Ascending aorta (tissue), 2 donors: ENCODE results near the gene ZBTB16. TPM values are rescaled to one million over a fixed set of nuclear protein-coding genes. Genes with fewer than 3 reads are reported as not detected.

Experiments
- DNase-seq, 2 donors: peaks; one replicate each; pipeline ENCODE4 v3.0.0-alpha.2; 2019; ENCODE audit warnings: low spot score in 2 of 2
- H3K27ac ChIP-seq, 2 donors: fragments of 200-600 bp; sonication (generic); one replicate each; pipeline ENCODE4 v1.5.1; 2016 to 2017; ENCODE audit warnings: mild to moderate bottlenecking in 1 of 2
- H3K27me3 ChIP-seq: fragments of 200-600 bp; sonication (generic); one replicate; pipeline ENCODE4 v1.5.1; 2017
- H3K36me3 ChIP-seq, 2 donors: fragments of 200-600 bp; sonication (generic); one replicate each; pipeline ENCODE4 v1.5.1; 2016
- H3K4me1 ChIP-seq, 2 donors: fragments of 200-600 bp; sonication (generic); one replicate each; pipeline ENCODE4 v1.5.1; 2016 to 2017; ENCODE audit warnings: mild to moderate bottlenecking in 1 of 2
- H3K4me3 ChIP-seq, 2 donors: fragments of 200-600 bp; sonication (generic); one replicate each; pipeline ENCODE4 v1.5.1; 2016 to 2017; ENCODE audit warnings: mild to moderate bottlenecking in 1 of 2
- H3K9me3 ChIP-seq, 2 donors: fragments of 200-600 bp; sonication (generic); one replicate each; pipeline ENCODE4 v1.5.1; 2016
- CTCF ChIP-seq, 3 experiments: fragments of 200-600 bp in 2 of 3; fragments of 450-650 bp in 1 of 3; sonication (generic) in 2 of 3; IDR thresholded peaks; one replicate each; pipeline ENCODE4 v1.5.1; 2016 to 2019; ENCODE audit warnings: antibody characterized with exemption in 3 of 3, mild to moderate bottlenecking in 1 of 3, moderate library complexity in 1 of 3
- intact Hi-C: fragments of 100-400 bp; cut with DNase I; formaldehyde crosslinking; loops from one replicate; pipeline ENCODE4 v1.15.1; 2023
- total RNA-seq: library from RNA; depleted of rRNA; stranded (reverse); fragments of >200 nt; gene quantifications from one replicate; pipeline ENCODE4 v1.1.0, GENCODE V29; 2016

Gene ZBTB16
- total RNA-seq, 1 donor from 2014 or later, result 344 TPM

- H3K36me3 ChIP-seq, result peaks cover 6 to 22% of the 10 kb centered on the region in 2 donors
- no peak overlapping the region for H3K4me3 ChIP-seq
- peaks cover 50 to 94% of the 10 kb centered on the region in 2 donors for H3K4me1 ChIP-seq
- H3K9me3 ChIP-seq, result no peaks in the 10 kb centered on the region
- TF ChIP-seq CTCF (IDR thresholded peaks at IDR 0.05), result no peak
- peak overlapping the region; percentile 92 to 99 for H3K27ac ChIP-seq
- H3K27me3 ChIP-seq, result no peaks in the 10 kb centered on the region
- intact Hi-C loops, result loop anchor here (2.0 to 5.0 kb wide), 2 partner anchors 13 to 65 kb away; no protein-coding TSS in a partner anchor
- no peak for DNase-seq
Measured at GRCh38 chr11:114147375-114148012, 88.0 kb downstream of the ZBTB16 start.

GRCh38 chr11:114148013-114148382 lies 88.5 kb downstream of the ZBTB16 start:
- no peak for TF ChIP-seq CTCF (IDR thresholded peaks at IDR 0.05)
- H3K4me1 ChIP-seq, result peaks cover 54 to 95% of the 10 kb centered on the region in 2 donors
- peak overlapping the region; percentile 92 to 99 for H3K27ac ChIP-seq
- H3K36me3 ChIP-seq, result peaks cover 2 to 26% of the 10 kb centered on the region in 2 donors
- intact Hi-C loops, result loop anchor here (2.0 to 5.0 kb wide), 2 partner anchors 13 to 66 kb away; no protein-coding TSS in a partner anchor
- no peaks in the 10 kb centered on the region for H3K9me3 ChIP-seq
- no peak for DNase-seq
- no peaks in the 10 kb centered on the region for H3K27me3 ChIP-seq
- no peak overlapping the region for H3K4me3 ChIP-seq

GRCh38 chr11:114149689-114150407 lies 90.3 kb downstream of the ZBTB16 start:
- peak overlapping the region; percentile 92 to 99 for H3K27ac ChIP-seq
- H3K36me3 ChIP-seq, result peaks cover 0 to 24% of the 10 kb centered on the region in 2 donors
- peak overlapping the region in 1 of 2 donors; percentile 7 for H3K4me3 ChIP-seq
- no peak for TF ChIP-seq CTCF (IDR thresholded peaks at IDR 0.05)
- H3K4me1 ChIP-seq, result peaks cover 48 to 93% of the 10 kb centered on the region in 2 donors
- intact Hi-C loops, result loop anchor here (2.0 to 5.0 kb wide), 2 partner anchors 15 to 68 kb away; no protein-coding TSS in a partner anchor
- DNase-seq, result no peak
- H3K9me3 ChIP-seq, result no peaks in the 10 kb centered on the region
- no peaks in the 10 kb centered on the region for H3K27me3 ChIP-seq

- no peak for DNase-seq
- Histone ChIP-seq H3K4me3 (no peak overlapping the region), H3K36me3 (peaks cover 1 to 27% of the 10 kb centered on the region in 2 donors), H3K27me3 (no peaks in the 10 kb centered on the region), H3K9me3 (no peaks in the 10 kb centered on the region), H3K4me1 (peaks cover 56 to 93% of the 10 kb centered on the region in 2 donors), H3K27ac (peak overlapping the region; percentile 92 to 99)
- TF ChIP-seq CTCF (IDR thresholded peaks at IDR 0.05), result no peak
- intact Hi-C loops, result no loop called here
Measured at GRCh38 chr11:114150671-114151070, 91.2 kb downstream of the ZBTB16 start.

GRCh38 chr11:114151631-114152030 lies 92.1 kb downstream of the ZBTB16 start:
- Histone ChIP-seq H3K4me3 (no peak overlapping the region), H3K9me3 (no peaks in the 10 kb centered on the region), H3K36me3 (peaks cover 11 to 28% of the 10 kb centered on the region in 2 donors), H3K4me1 (peaks cover 52 to 93% of the 10 kb centered on the region in 2 donors), H3K27me3 (no peaks in the 10 kb centered on the region), H3K27ac (peak overlapping the region; percentile 92 to 99)
- TF ChIP-seq CTCF (IDR thresholded peaks at IDR 0.05), result no peak
- DNase-seq, result no peak
- intact Hi-C loops, result no loop called here
